CD14-positive monocyte (primary cell): ENCODE results near the gene F2RL3. TPM values are rescaled to one million over a fixed set of nuclear protein-coding genes. Genes with fewer than 3 reads are reported as not detected.

ENCODE experiments used
- DNase-seq, 3 donors: peaks; one replicate each; pipeline ENCODE4 v3.0.0-alpha.2; 2011 to 2022
- H2AFZ ChIP-seq: 2 replicates; pipeline ENCODE4 v1.6.0; 2012; ENCODE audit warnings: mild to moderate bottlenecking, low read depth, low read length, inconsistent platforms; ENCODE audit not compliant: insufficient read depth, poor library complexity, severe bottlenecking
- H3K27ac ChIP-seq, 2 donors: 1 replicate in 1 of 2; 2 replicates in 1 of 2; pipeline ENCODE4 v1.5.1; 2012 to 2013; ENCODE audit warnings: low read length in 2 of 2, control low read depth in 1 of 2, inconsistent platforms in 1 of 2, low read depth in 1 of 2, mild to moderate bottlenecking in 1 of 2
- H3K27me3 ChIP-seq, 2 donors: one replicate each; pipeline versions ENCODE4 v1.6.0 to v1.6.1; 2011 to 2013; ENCODE audit warnings: low read length in 2 of 2; ENCODE audit not compliant: control insufficient read depth in 2 of 2, insufficient read depth in 2 of 2
- H3K36me3 ChIP-seq, 2 donors: replicated peaks in 1 of 2; 1 replicate in 1 of 2; 2 replicates in 1 of 2; pipeline versions ENCODE4 v1.5.1 to v1.6.1; 2012 to 2013; ENCODE audit warnings: low read length in 2 of 2, control low read depth in 1 of 2, inconsistent platforms in 1 of 2, mild to moderate bottlenecking in 1 of 2; ENCODE audit not compliant: insufficient read depth in 2 of 2, control insufficient read depth in 1 of 2
- H3K4me1 ChIP-seq, 2 donors: 1 replicate in 1 of 2; 2 replicates in 1 of 2; pipeline versions ENCODE4 v1.5.1 to v1.6.1; 2012 to 2013; ENCODE audit warnings: low read length in 2 of 2, control low read depth in 1 of 2, inconsistent platforms in 1 of 2, mild to moderate bottlenecking in 1 of 2, moderate library complexity in 1 of 2; ENCODE audit not compliant: insufficient read depth in 2 of 2, control insufficient read depth in 1 of 2
- H3K4me2 ChIP-seq: replicated peaks from 2 replicates; pipeline ENCODE3; 2012; ENCODE audit warnings: low read length, moderate library complexity, mild to moderate bottlenecking; ENCODE audit not compliant: poor library complexity, severe bottlenecking; ENCODE audit errors: extremely low read depth
- H3K4me3 ChIP-seq, 3 experiments: fragments of 200-600 bp in 1 of 3; sonication (generic) in 1 of 3; replicated peaks in 1 of 3; 1 replicate in 2 of 3; 2 replicates in 1 of 3; pipeline ENCODE4 v1.5.1; 2011 to 2013; ENCODE audit warnings: low read length in 3 of 3, mild to moderate bottlenecking in 3 of 3, control low read depth in 2 of 3, low read depth in 2 of 3, inconsistent platforms in 1 of 3, moderate library complexity in 1 of 3
- H3K79me2 ChIP-seq: 2 replicates; pipeline ENCODE4 v1.6.0; 2012; ENCODE audit warnings: mild to moderate bottlenecking, control low read depth, inconsistent platforms, low read length, moderate library complexity; ENCODE audit not compliant: insufficient read depth
- H3K9ac ChIP-seq: 2 replicates; pipeline ENCODE4 v1.6.0; 2017; ENCODE audit warnings: low read length, mild to moderate bottlenecking; ENCODE audit not compliant: insufficient read depth, poor library complexity, severe bottlenecking
- H3K9me3 ChIP-seq, 2 donors: replicated peaks in 1 of 2; 1 replicate in 1 of 2; 2 replicates in 1 of 2; pipeline versions ENCODE4 v1.5.1 to v1.6.1; 2012 to 2013; ENCODE audit warnings: low read length in 2 of 2, control low read depth in 1 of 2; ENCODE audit not compliant: control insufficient read depth in 1 of 2, insufficient read depth in 1 of 2
- H4K20me1 ChIP-seq: 2 replicates; pipeline ENCODE4 v1.6.0; 2012; ENCODE audit warnings: mild to moderate bottlenecking, low read length, control low read depth, moderate library complexity; ENCODE audit not compliant: insufficient read depth
- H3K27ac Mint-ChIP-seq, 7 donors: one replicate each; pipeline ENCODE4 v1.8.0; 2020; ENCODE audit warnings: mild to moderate bottlenecking in 7 of 7, mixed read lengths in 7 of 7, moderate library complexity in 6 of 7, inconsistent platforms in 2 of 7
- H3K27me3 Mint-ChIP-seq, 3 donors: one replicate each; pipeline ENCODE4 v1.8.0; 2021 to 2022; ENCODE audit warnings: low read depth in 3 of 3, mild to moderate bottlenecking in 3 of 3, mixed read lengths in 3 of 3, moderate library complexity in 3 of 3, inconsistent platforms in 1 of 3
- H3K36me3 Mint-ChIP-seq, 2 donors: one replicate each; pipeline ENCODE4 v1.8.0; 2020; ENCODE audit warnings: mixed read lengths in 2 of 2, inconsistent platforms in 1 of 2, mild to moderate bottlenecking in 1 of 2
- H3K4me1 Mint-ChIP-seq: one replicate; pipeline ENCODE4 v1.8.0; 2020; ENCODE audit warnings: mild to moderate bottlenecking, mixed read lengths
- H3K4me3 Mint-ChIP-seq, 2 donors: one replicate each; pipeline ENCODE4 v1.8.0; 2020; ENCODE audit warnings: mild to moderate bottlenecking in 2 of 2, mixed read lengths in 2 of 2, moderate library complexity in 1 of 2
- H3K9me3 Mint-ChIP-seq, 7 donors: one replicate each; pipeline ENCODE4 v1.8.0; 2020 to 2022; ENCODE audit warnings: mixed read lengths in 7 of 7, mild to moderate bottlenecking in 6 of 7, moderate library complexity in 6 of 7, inconsistent platforms in 2 of 7
- WGBS: methylation state at CpG from one replicate; pipeline ENCODE4 v1.1.5; 2013; ENCODE audit warnings: missing lambda C conversion rate; ENCODE audit not compliant: insufficient coverage; 5-methylcytosine and 5-hydroxymethylcytosine counted together
- intact Hi-C, 2 donors: fragments of 100-400 bp; cut with micrococcal nuclease; formaldehyde crosslinking; loops; one replicate each; pipeline versions ENCODE4 v1.15.0 to v1.15.1; 2023
- polyA plus RNA-seq, 3 donors: library from polyadenylated mRNA; depleted of rRNA in 1 of 3; unstranded in 2 of 3; stranded (reverse) in 1 of 3; fragments of 300-500 nt in 2 of 3; fragments of >200 nt in 1 of 3; fragmentation: Illumina TruSeq in 2 of 3; gene quantifications; 1 replicate in 2 of 3; 2 replicates in 1 of 3; pipeline ENCODE4 v1.2.3, GENCODE V29; 2012 to 2021
- TF ChIP-seq, protein P1 (sequence below): fragments of 200-600 bp; IDR thresholded peaks from one replicate; pipeline ENCODE4 v1.8.0; 2022; ENCODE audit warnings: antibody characterized with exemption, mild to moderate bottlenecking

The F2RL3 gene
- polyA plus RNA-seq, 3 donors = 0.05 TPM; not detected in 2

- peak overlapping the region; percentile 19 for H3K9ac ChIP-seq
- 98% methylated on average over 15 of the region's 16 CpGs for WGBS
- TF ChIP-seq, protein P1, sequence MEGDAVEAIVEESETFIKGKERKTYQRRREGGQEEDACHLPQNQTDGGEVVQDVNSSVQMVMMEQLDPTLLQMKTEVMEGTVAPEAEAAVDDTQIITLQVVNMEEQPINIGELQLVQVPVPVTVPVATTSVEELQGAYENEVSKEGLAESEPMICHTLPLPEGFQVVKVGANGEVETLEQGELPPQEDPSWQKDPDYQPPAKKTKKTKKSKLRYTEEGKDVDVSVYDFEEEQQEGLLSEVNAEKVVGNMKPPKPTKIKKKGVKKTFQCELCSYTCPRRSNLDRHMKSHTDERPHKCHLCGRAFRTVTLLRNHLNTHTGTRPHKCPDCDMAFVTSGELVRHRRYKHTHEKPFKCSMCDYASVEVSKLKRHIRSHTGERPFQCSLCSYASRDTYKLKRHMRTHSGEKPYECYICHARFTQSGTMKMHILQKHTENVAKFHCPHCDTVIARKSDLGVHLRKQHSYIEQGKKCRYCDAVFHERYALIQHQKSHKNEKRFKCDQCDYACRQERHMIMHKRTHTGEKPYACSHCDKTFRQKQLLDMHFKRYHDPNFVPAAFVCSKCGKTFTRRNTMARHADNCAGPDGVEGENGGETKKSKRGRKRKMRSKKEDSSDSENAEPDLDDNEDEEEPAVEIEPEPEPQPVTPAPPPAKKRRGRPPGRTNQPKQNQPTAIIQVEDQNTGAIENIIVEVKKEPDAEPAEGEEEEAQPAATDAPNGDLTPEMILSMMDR = no peak
- no peak overlapping the region for H3K4me3 Mint-ChIP-seq
- H3K4me2 ChIP-seq = no peak overlapping the region
- H3K4me1 ChIP-seq = peaks cover 17 to 18% of the 10 kb centered on the region in 2 donors
- H3K36me3 Mint-ChIP-seq = peaks cover 94 to 98% of the 10 kb centered on the region in 2 donors
- H3K27ac Mint-ChIP-seq = peak overlapping the region; percentile 18 to 84 (median 66)
- H3K9me3 ChIP-seq = no peaks in the 10 kb centered on the region
- H4K20me1 ChIP-seq = peaks cover 50% of the 10 kb centered on the region
- H3K27me3 ChIP-seq = no peaks in the 10 kb centered on the region
- no peak overlapping the region for H3K4me3 ChIP-seq
- peaks cover 0 to 2% (median 0%) of the 10 kb centered on the region in 7 donors for H3K9me3 Mint-ChIP-seq
- H3K79me2 ChIP-seq = peaks cover 6% of the 10 kb centered on the region
- peaks cover 0 to 2% (median 1%) of the 10 kb centered on the region in 3 donors for H3K27me3 Mint-ChIP-seq
- no peak for DNase-seq
- no peak overlapping the region for H2AFZ ChIP-seq
- H3K27ac ChIP-seq = peak overlapping the region; percentile 56 to 73
- peaks cover 19% of the 10 kb centered on the region for H3K4me1 Mint-ChIP-seq
- H3K36me3 ChIP-seq = peaks cover 89 to 99% of the 10 kb centered on the region in 2 donors
- intact Hi-C loops = no loop called here
Observed at GRCh38 chr19:16846901-16847300, 41.9 kb upstream of the F2RL3 start.

- TF ChIP-seq, protein P1 = no peak
- Histone ChIP-seq H3K4me2 (no peak overlapping the region), H3K36me3 (peaks cover 89 to 99% of the 10 kb centered on the region in 2 donors), H4K20me1 (peaks cover 49% of the 10 kb centered on the region), H3K9ac (peak overlapping the region; percentile 19), H3K27ac (peak overlapping the region; percentile 56 to 73), H2AFZ (no peak overlapping the region), H3K27me3 (no peaks in the 10 kb centered on the region), H3K9me3 (no peaks in the 10 kb centered on the region), H3K79me2 (peaks cover 6% of the 10 kb centered on the region), H3K4me1 (peaks cover 17 to 18% of the 10 kb centered on the region in 2 donors), H3K4me3 (no peak overlapping the region)
- WGBS = 50% methylated on average over 2 of the region's 6 CpGs
- Mint-ChIP-seq H3K9me3 (peaks cover 0 to 3% (median 0%) of the 10 kb centered on the region in 7 donors), H3K4me3 (peak overlapping the region in 1 of 2 donors; percentile 53), H3K36me3 (peaks cover 94 to 98% of the 10 kb centered on the region in 2 donors), H3K4me1 (peaks cover 19% of the 10 kb centered on the region), H3K27ac (peak overlapping the region; percentile 72 to 89 (median 81)), H3K27me3 (peaks cover 0 to 2% (median 1%) of the 10 kb centered on the region in 3 donors)
- peak; percentile 10 to 27 (median 23) for DNase-seq
- intact Hi-C loops = no loop called here
Observed at GRCh38 chr19:16847430-16847829, 41.4 kb upstream of the F2RL3 start.
